ENCODE data around the gene AEBP1.

Gene AEBP1

GRCh38 chr7:44104860-44105771, 971 bp downstream of the AEBP1 start:
- no peak for DNase-seq (ENCODE audit: low read depth in 2 of 2)

GRCh38 chr7:44105832-44106231, 1.7 kb downstream of the AEBP1 start:
- no peak for DNase-seq (ENCODE audit: low read depth in 2 of 2)

- no peak for DNase-seq (ENCODE audit: low read depth in 2 of 2)
These were observed 2.3 kb downstream of the AEBP1 start for GRCh38 chr7:44106311-44107065.

GRCh38 chr7:44107116-44107960, 3.2 kb downstream of the AEBP1 start:
- no peak for DNase-seq (ENCODE audit: low read depth in 2 of 2)

- no peak for DNase-seq (ENCODE audit: low read depth in 2 of 2)
These were observed 4.0 kb downstream of the AEBP1 start for GRCh38 chr7:44107961-44108767.

GRCh38 chr7:44108768-44109750, 4.9 kb downstream of the AEBP1 start:
- no peak for DNase-seq (ENCODE audit: low read depth in 2 of 2)

- DNase-seq (ENCODE audit: low read depth in 2 of 2) = no peak
These were observed 5.8 kb downstream of the AEBP1 start for GRCh38 chr7:44109991-44110390.

- DNase-seq (ENCODE audit: low read depth in 2 of 2) = no peak
These were observed 6.8 kb downstream of the AEBP1 start for GRCh38 chr7:44110719-44111635.

- DNase-seq (ENCODE audit: low read depth in 2 of 2) = no peak
These were observed 7.6 kb downstream of the AEBP1 start for GRCh38 chr7:44111761-44112160.

- no peak for DNase-seq (ENCODE audit: low read depth in 2 of 2)
These were observed 8.3 kb downstream of the AEBP1 start for GRCh38 chr7:44112231-44112996.

- DNase-seq (ENCODE audit: low read depth in 2 of 2) = no peak
These were observed 9.0 kb downstream of the AEBP1 start for GRCh38 chr7:44112997-44113763.

- DNase-seq (ENCODE audit: low read depth in 2 of 2) = no peak
These were observed 9.7 kb downstream of the AEBP1 start for GRCh38 chr7:44113764-44114354.

- no peak for DNase-seq (ENCODE audit: low read depth in 2 of 2)
These were observed 10.6 kb downstream of the AEBP1 start for GRCh38 chr7:44114586-44115310.

- no peak for DNase-seq (ENCODE audit: low read depth in 2 of 2)
These were observed 12.1 kb downstream of the AEBP1 start for GRCh38 chr7:44116087-44116788.
